GM15510 (cell line): ENCODE results near the gene COA7.

ENCODE experiments used
- POLR2A ChIP-seq: IDR thresholded peaks from 3 replicates; pipeline ENCODE4 v1.6.1; 2011; ENCODE audit warnings: borderline replicate concordance; ENCODE audit not compliant: insufficient read length; ENCODE audit errors: extremely low read depth

The COA7 gene

GRCh38 chr1:52659851-52660596 is 38.1 kb downstream of the COA7 start:
- no peak for TF ChIP-seq POLR2A

GRCh38 chr1:52659356-52659755 is 38.8 kb downstream of the COA7 start:
- TF ChIP-seq POLR2A = no peak

GRCh38 chr1:52658795-52659194 is 39.4 kb downstream of the COA7 start:
- TF ChIP-seq POLR2A = no peak

- TF ChIP-seq POLR2A = no peak
Measured at GRCh38 chr1:52657702-52658101, 40.4 kb downstream of the COA7 start.

GRCh38 chr1:52654063-52654462 is 44.1 kb downstream of the COA7 start:
- TF ChIP-seq POLR2A = no peak

GRCh38 chr1:52653207-52653849 is 44.8 kb downstream of the COA7 start:
- TF ChIP-seq POLR2A = no peak

GRCh38 chr1:52651904-52652303 is 46.2 kb downstream of the COA7 start:
- no peak for TF ChIP-seq POLR2A

GRCh38 chr1:52645261-52645660 is 52.9 kb downstream of the COA7 start:
- no peak for TF ChIP-seq POLR2A

GRCh38 chr1:52641307-52641706 is 56.8 kb downstream of the COA7 start:
- no peak for TF ChIP-seq POLR2A

- no peak for TF ChIP-seq POLR2A
Measured at GRCh38 chr1:52640697-52641096, 57.5 kb downstream of the COA7 start.

GRCh38 chr1:52637946-52638345 is 60.2 kb downstream of the COA7 start:
- no peak for TF ChIP-seq POLR2A

- peak; percentile 19 for TF ChIP-seq POLR2A
Measured at GRCh38 chr1:52636721-52637695, 61.1 kb downstream of the COA7 start.

- TF ChIP-seq POLR2A = no peak
Measured at GRCh38 chr1:52635321-52636089, 62.6 kb downstream of the COA7 start.
